Neural crest cell (in vitro differentiated cells): ENCODE results near the gene DZIP1. TPM values are rescaled to one million over a fixed set of nuclear protein-coding genes. Genes with fewer than 3 reads are reported as not detected.

Experiments used
- DNase-seq: peaks from one replicate; pipeline ENCODE4 v3.0.0; 2021; ENCODE audit warnings: low read depth, mixed read lengths, low spot score
- H3K27ac Mint-ChIP-seq: one replicate; pipeline ENCODE4 v1.8.0; 2021; ENCODE audit warnings: mild to moderate bottlenecking, mixed read lengths; ENCODE audit not compliant: unreplicated experiment
- H3K27me3 Mint-ChIP-seq: 2 replicates; pipeline ENCODE4 v1.8.0; 2021; ENCODE audit warnings: low read depth, mild to moderate bottlenecking, mixed read lengths
- H3K36me3 Mint-ChIP-seq: 2 replicates; pipeline ENCODE4 v1.8.0; 2021; ENCODE audit warnings: low read depth, mild to moderate bottlenecking, mixed read lengths
- H3K4me1 Mint-ChIP-seq: 2 replicates; pipeline ENCODE4 v1.8.0; 2021; ENCODE audit warnings: mixed read lengths
- H3K4me3 Mint-ChIP-seq: one replicate; pipeline ENCODE4 v1.8.0; 2021; ENCODE audit warnings: mild to moderate bottlenecking, mixed read lengths
- H3K9me3 Mint-ChIP-seq: 2 replicates; pipeline ENCODE4 v1.8.0; 2021; ENCODE audit warnings: mixed read lengths
- total RNA-seq: library from RNA; stranded (reverse); gene quantifications from 2 replicates; pipeline ENCODE4 v1.2.1, GENCODE V29; 2021
- TF ChIP-seq, protein P1 (sequence below): fragments of 200-600 bp; sonication (generic); conservative IDR thresholded peaks from 2 replicates; pipeline ENCODE4 v1.5.0; 2021; ENCODE audit warnings: antibody characterized with exemption, mild to moderate bottlenecking

DZIP1 gene
- total RNA-seq, 1 donor from 2014 or later, result 71.1 TPM

DNA sequence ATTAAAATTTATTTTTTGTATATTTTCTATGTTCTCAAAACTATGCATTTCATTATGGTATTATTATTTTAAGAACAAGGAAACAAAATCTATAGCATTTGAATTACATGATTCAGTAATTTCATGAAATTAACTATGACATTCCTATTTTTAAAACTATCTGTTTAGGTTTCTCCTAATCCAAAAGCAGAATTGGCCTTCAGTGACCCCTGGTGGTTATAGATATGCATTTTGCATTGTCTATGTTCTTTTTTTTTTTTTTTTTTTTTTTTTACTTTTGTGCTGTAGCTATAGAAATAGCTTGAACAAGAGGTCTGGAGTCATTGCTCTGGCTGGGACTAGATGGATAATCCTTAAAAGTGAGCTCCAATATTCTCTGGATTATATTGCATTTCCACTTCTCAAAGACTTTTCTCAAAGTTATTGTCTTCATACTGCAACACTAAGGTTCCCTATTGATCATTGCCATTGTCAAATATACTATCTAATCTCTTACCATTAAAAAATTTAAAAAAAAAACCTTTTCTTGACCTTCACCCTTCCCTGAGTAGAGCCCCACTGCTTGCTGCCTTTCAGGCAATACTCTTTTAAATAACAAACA, 16.6 kb upstream of the DZIP1 start:
- no peak overlapping the region for H3K27ac Mint-ChIP-seq
- TF ChIP-seq, protein P1, sequence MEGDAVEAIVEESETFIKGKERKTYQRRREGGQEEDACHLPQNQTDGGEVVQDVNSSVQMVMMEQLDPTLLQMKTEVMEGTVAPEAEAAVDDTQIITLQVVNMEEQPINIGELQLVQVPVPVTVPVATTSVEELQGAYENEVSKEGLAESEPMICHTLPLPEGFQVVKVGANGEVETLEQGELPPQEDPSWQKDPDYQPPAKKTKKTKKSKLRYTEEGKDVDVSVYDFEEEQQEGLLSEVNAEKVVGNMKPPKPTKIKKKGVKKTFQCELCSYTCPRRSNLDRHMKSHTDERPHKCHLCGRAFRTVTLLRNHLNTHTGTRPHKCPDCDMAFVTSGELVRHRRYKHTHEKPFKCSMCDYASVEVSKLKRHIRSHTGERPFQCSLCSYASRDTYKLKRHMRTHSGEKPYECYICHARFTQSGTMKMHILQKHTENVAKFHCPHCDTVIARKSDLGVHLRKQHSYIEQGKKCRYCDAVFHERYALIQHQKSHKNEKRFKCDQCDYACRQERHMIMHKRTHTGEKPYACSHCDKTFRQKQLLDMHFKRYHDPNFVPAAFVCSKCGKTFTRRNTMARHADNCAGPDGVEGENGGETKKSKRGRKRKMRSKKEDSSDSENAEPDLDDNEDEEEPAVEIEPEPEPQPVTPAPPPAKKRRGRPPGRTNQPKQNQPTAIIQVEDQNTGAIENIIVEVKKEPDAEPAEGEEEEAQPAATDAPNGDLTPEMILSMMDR, result peak; percentile 78
- DNase-seq, result no peak
- H3K36me3 Mint-ChIP-seq, result peaks cover 10% of the 10 kb centered on the region
- H3K9me3 Mint-ChIP-seq, result peaks cover 16% of the 10 kb centered on the region
- H3K27me3 Mint-ChIP-seq, result no peaks in the 10 kb centered on the region
- H3K4me1 Mint-ChIP-seq, result no peaks in the 10 kb centered on the region
- no peak overlapping the region for H3K4me3 Mint-ChIP-seq

DNA sequence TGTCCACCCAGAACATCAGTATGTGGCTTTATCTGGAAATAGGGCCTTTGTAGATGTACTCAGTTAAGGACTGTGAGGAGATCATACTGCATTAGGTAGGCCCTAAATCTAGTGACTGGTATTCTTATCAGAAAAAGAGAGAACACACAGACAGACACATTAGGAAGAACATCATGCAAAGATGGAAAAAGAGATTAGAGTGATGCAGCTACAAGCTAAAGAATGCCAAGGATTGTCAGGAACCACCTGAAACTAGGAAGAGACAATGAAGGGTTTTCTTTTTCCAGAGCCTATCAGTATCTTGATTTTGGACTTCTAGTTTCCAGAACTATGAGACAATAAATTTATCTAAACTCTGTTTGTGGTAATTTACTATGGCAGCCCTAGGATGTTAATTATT, 15.0 kb upstream of the DZIP1 start:
- H3K4me3 Mint-ChIP-seq, result no peak overlapping the region
- no peaks in the 10 kb centered on the region for H3K4me1 Mint-ChIP-seq
- H3K27ac Mint-ChIP-seq, result no peak overlapping the region
- no peaks in the 10 kb centered on the region for H3K27me3 Mint-ChIP-seq
- H3K36me3 Mint-ChIP-seq, result peaks cover 5% of the 10 kb centered on the region
- TF ChIP-seq, protein P1, result no peak
- H3K9me3 Mint-ChIP-seq, result peaks cover 10% of the 10 kb centered on the region
- DNase-seq, result no peak

DNA sequence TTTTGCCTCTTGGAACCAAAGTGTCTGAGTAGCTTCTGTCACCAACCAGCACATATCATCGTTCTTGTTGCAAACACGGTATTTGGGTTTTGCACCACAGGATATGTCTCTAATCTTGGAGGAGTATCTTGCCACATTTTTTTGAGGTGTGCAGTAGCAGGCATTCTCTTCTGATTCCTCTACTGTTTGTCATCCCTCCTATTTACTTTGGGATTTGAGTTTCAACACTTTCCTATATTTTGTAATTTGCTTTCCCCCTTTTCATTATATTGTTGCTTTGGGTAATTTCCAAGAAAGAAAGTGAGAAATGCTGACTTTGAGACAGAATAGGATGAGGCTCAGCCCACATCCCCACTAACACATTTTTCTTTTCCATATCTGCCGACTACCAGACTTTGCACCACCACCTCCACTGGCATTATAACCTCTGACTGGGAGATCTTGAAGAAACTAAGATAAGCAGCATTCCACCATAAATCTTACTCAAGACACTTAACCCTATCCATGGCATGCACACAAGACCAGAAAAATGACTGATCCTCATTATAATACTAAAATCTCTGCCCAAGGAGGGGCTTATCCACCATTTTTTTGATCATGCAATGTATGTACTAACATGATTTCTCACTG, 12.0 kb upstream of the DZIP1 start:
- no peak for DNase-seq
- Mint-ChIP-seq H3K4me3 (no peak overlapping the region), H3K27ac (no peak overlapping the region), H3K27me3 (peaks cover 3% of the 10 kb centered on the region), H3K9me3 (no peaks in the 10 kb centered on the region), H3K4me1 (no peaks in the 10 kb centered on the region), H3K36me3 (peaks cover 2% of the 10 kb centered on the region)
- TF ChIP-seq, protein P1, result no peak

DNA sequence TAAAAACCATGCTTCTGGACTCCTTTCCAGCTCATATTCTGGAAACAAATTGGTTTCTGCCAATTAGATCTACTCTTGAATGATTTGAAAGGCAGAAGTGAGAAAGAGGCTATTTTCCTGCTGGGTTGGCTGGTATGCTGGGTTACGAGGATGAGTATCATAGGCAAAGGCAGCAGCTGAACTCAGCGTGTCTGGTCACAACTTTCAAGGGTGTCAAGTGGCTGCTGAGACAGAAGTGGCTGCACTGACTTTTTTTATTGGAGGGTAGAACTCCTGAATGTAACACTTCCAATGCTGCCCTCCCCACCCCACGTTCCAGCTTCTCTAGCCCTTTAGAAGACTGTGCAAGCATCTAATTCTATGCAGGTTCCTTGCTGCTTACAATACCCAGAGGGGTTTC, 8.3 kb upstream of the DZIP1 start:
- H3K27ac Mint-ChIP-seq, result no peak overlapping the region
- DNase-seq, result no peak
- H3K4me1 Mint-ChIP-seq, result no peaks in the 10 kb centered on the region
- no peaks in the 10 kb centered on the region for H3K9me3 Mint-ChIP-seq
- H3K27me3 Mint-ChIP-seq, result peaks cover 3% of the 10 kb centered on the region
- no peaks in the 10 kb centered on the region for H3K36me3 Mint-ChIP-seq
- TF ChIP-seq, protein P1, result no peak
- H3K4me3 Mint-ChIP-seq, result no peak overlapping the region

DNA sequence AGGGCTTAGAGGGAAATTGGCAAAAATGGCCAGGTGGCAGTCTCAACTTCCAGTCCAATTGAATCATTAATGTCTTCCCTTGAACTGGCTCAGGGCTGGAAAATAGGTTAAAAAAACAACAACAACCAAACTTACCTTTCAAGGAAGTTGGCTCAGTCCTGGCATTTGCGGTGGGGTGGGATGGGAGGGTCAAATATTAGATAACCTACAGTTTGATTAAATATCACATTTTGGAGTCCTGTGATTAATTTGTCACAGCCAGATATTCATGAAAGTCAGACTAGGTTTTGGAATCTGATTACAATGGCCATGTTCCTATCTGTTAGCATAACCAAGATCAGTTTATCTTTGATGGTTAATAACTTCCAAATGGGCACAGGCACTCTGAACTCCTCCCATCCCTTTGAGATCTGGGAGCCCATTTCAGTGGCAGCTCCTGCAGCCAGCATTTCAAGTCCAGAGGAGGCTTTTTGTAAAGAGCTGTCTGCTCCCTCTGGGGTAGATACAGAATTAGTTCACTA, 7.8 kb upstream of the DZIP1 start:
- Mint-ChIP-seq H3K36me3 (no peaks in the 10 kb centered on the region), H3K27me3 (peaks cover 3% of the 10 kb centered on the region), H3K4me3 (no peak overlapping the region), H3K4me1 (no peaks in the 10 kb centered on the region), H3K9me3 (no peaks in the 10 kb centered on the region), H3K27ac (no peak overlapping the region)
- TF ChIP-seq, protein P1, result no peak
- no peak for DNase-seq
